Activated CD4-positive, alpha-beta T cell treated with anti-CD3 and anti-CD28 coated beads for 24 hours (primary cell): Measurements from ENCODE around the gene PRKCB.

Experiments
- DNase-seq, 2 donors: peaks; one replicate each; pipeline ENCODE4 v3.0.0-alpha.2; 2020; ENCODE audit warnings: low read depth in 2 of 2

The PRKCB gene

GRCh38 chr16:24165273-24165672, 329.5 kb downstream of the PRKCB start:
- DNase-seq = no peak

- DNase-seq = no peak
Observed at GRCh38 chr16:24166661-24167528, 331.1 kb downstream of the PRKCB start.

- DNase-seq = no peak
Observed at GRCh38 chr16:24168856-24169255, 333.1 kb downstream of the PRKCB start.

- DNase-seq = no peak
Observed at GRCh38 chr16:24170407-24170806, 334.6 kb downstream of the PRKCB start.

GRCh38 chr16:24174504-24174903, 338.7 kb downstream of the PRKCB start:
- DNase-seq = no peak

GRCh38 chr16:24174957-24175356, 339.2 kb downstream of the PRKCB start:
- no peak for DNase-seq

- no peak for DNase-seq
Observed at GRCh38 chr16:24178496-24178895, 342.7 kb downstream of the PRKCB start.

GRCh38 chr16:24180451-24180850, 344.7 kb downstream of the PRKCB start:
- no peak for DNase-seq

- no peak for DNase-seq
Observed at GRCh38 chr16:24188021-24188542, 352.3 kb downstream of the PRKCB start.

- DNase-seq = no peak
Observed at GRCh38 chr16:24188751-24189318, 353.1 kb downstream of the PRKCB start.

GRCh38 chr16:24189941-24190340, 354.2 kb downstream of the PRKCB start:
- no peak for DNase-seq

- DNase-seq = no peak
Observed at GRCh38 chr16:24191876-24192402, 356.2 kb downstream of the PRKCB start.

- DNase-seq = no peak
Observed at GRCh38 chr16:24195221-24195620, 359.4 kb downstream of the PRKCB start.

- no peak for DNase-seq
Observed at GRCh38 chr16:24198807-24199533, 363.2 kb downstream of the PRKCB start.

GRCh38 chr16:24203675-24204074, 367.9 kb downstream of the PRKCB start:
- DNase-seq = no peak

GRCh38 chr16:24204150-24204665, 368.4 kb downstream of the PRKCB start:
- DNase-seq = no peak

- DNase-seq = no peak
Observed at GRCh38 chr16:24206926-24207325, 371.1 kb downstream of the PRKCB start.

GRCh38 chr16:24208710-24209109, 372.9 kb downstream of the PRKCB start:
- no peak for DNase-seq

- DNase-seq = no peak
Observed at GRCh38 chr16:24214992-24215391, 379.2 kb downstream of the PRKCB start.

- no peak for DNase-seq
Observed at GRCh38 chr16:24216961-24217360, 381.2 kb downstream of the PRKCB start.

- no peak for DNase-seq
Observed at GRCh38 chr16:24217461-24217860, 381.7 kb downstream of the PRKCB start.

GRCh38 chr16:24218299-24218698, 382.5 kb downstream of the PRKCB start:
- DNase-seq = no peak
